Keratinocyte (primary cell): ENCODE results near the gene VPS35L. TPM values are rescaled to one million over a fixed set of nuclear protein-coding genes. Genes with fewer than 3 reads are reported as not detected.

Source experiments
- DNase-seq: peaks from one replicate; pipeline ENCODE4 v3.0.0-alpha.2; 2011; ENCODE audit warnings: low read depth, missing footprints, low spot score
- FAIRE-seq: peaks from 2 replicates; lab custom pipeline; 2011; peaks lifted over from hg19 to GRCh38; lab: Jason Lieb, UNC
- H2AFZ ChIP-seq: 2 replicates; pipeline ENCODE4 v1.6.0; 2012; ENCODE audit warnings: low read length, control low read depth, inconsistent platforms; ENCODE audit not compliant: control insufficient read depth
- H3K27ac ChIP-seq: 2 replicates; pipeline ENCODE4 v1.5.1; 2011; ENCODE audit warnings: low read length; ENCODE audit not compliant: control insufficient read depth, insufficient read depth
- H3K27me3 ChIP-seq: 3 replicates; pipeline ENCODE4 v1.6.0; 2011; ENCODE audit warnings: low read length; ENCODE audit not compliant: control insufficient read depth, insufficient read depth; ENCODE audit errors: extremely low read depth
- H3K36me3 ChIP-seq, 2 experiments: 2 replicates in 1 of 2; 3 replicates in 1 of 2; pipeline ENCODE4 v1.5.1; 2011; ENCODE audit warnings: low read length in 2 of 2, mild to moderate bottlenecking in 1 of 2; ENCODE audit not compliant: control insufficient read depth in 2 of 2, insufficient read depth in 2 of 2; ENCODE audit errors: extremely low read depth in 1 of 2
- H3K4me1 ChIP-seq: 3 replicates; pipeline ENCODE4 v1.5.1; 2011; ENCODE audit warnings: low read length; ENCODE audit not compliant: control insufficient read depth, insufficient read depth; ENCODE audit errors: extremely low read depth
- H3K4me2 ChIP-seq: 3 replicates; pipeline ENCODE4 v1.6.0; 2011; ENCODE audit warnings: low read depth, low read length; ENCODE audit not compliant: control insufficient read depth, insufficient read depth; ENCODE audit errors: extremely low read depth
- H3K4me3 ChIP-seq, 3 experiments: fragments of 200-600 bp in 1 of 3; sonication (generic) in 1 of 3; 2 replicates in 2 of 3; 3 replicates in 1 of 3; pipeline ENCODE4 v1.5.1; 2011 to 2016; ENCODE audit warnings: low read length in 3 of 3, mild to moderate bottlenecking in 3 of 3, control low read depth in 2 of 3, inconsistent platforms in 1 of 3, low read depth in 1 of 3, mixed read lengths in 1 of 3, mixed run types in 1 of 3, moderate library complexity in 1 of 3; ENCODE audit not compliant: control insufficient read depth in 2 of 3, insufficient read depth in 2 of 3; ENCODE audit errors: extremely low read depth in 1 of 3
- H3K79me2 ChIP-seq: 2 replicates; pipeline ENCODE4 v1.6.0; 2012; ENCODE audit warnings: low read length; ENCODE audit not compliant: control insufficient read depth, insufficient read depth
- H3K9ac ChIP-seq: 3 replicates; pipeline ENCODE4 v1.6.0; 2011; ENCODE audit warnings: low read length; ENCODE audit not compliant: control insufficient read depth, insufficient read depth; ENCODE audit errors: extremely low read depth
- H3K9me1 ChIP-seq: 3 replicates; pipeline ENCODE4 v1.6.0; 2011; ENCODE audit warnings: low read length; ENCODE audit not compliant: control insufficient read depth, insufficient read depth; ENCODE audit errors: extremely low read depth
- H3K9me3 ChIP-seq: 2 replicates; pipeline ENCODE4 v1.5.1; 2012; ENCODE audit warnings: low read depth, low read length; ENCODE audit not compliant: control insufficient read depth
- H4K20me1 ChIP-seq: 3 replicates; pipeline ENCODE4 v1.6.0; 2011; ENCODE audit warnings: low read length; ENCODE audit not compliant: control insufficient read depth, insufficient read depth; ENCODE audit errors: extremely low read depth
- CTCF ChIP-seq, 3 experiments: IDR thresholded peaks in 1 of 3; conservative IDR thresholded peaks in 1 of 3; optimal IDR thresholded peaks in 1 of 3; 2 replicates in 2 of 3; 3 replicates in 1 of 3; pipeline versions ENCODE3 to v1.5.1; 2011; ENCODE audit warnings: low read length in 3 of 3, mild to moderate bottlenecking in 3 of 3, moderate library complexity in 2 of 3, control low read depth in 1 of 3, inconsistent platforms in 1 of 3; ENCODE audit not compliant: insufficient read depth in 2 of 3; ENCODE audit errors: extremely low read depth in 1 of 3
- EZH2 ChIP-seq: IDR thresholded peaks from one replicate; pipeline ENCODE4 v1.6.1; 2012; ENCODE audit warnings: inconsistent platforms, mild to moderate bottlenecking, low read length, moderate library complexity
- dilution Hi-C: fragments of 300-500 bp; cut with MboI; formaldehyde crosslinking; loops from one replicate; pipeline ENCODE4 v1.7.0; 2020; ENCODE audit warnings: low sequenced_read_pairs; ENCODE audit not compliant: extremely low pct_ligation_motif_present
- polyA plus RNA-seq, 5 experiments: library from polyadenylated mRNA; depleted of rRNA in 3 of 5; stranded (reverse) in 3 of 5; stranded (forward) in 1 of 5; unstranded in 1 of 5; fragments of >200 nt; gene quantifications; 1 replicate in 1 of 5; 2 replicates in 3 of 5; 3 replicates in 1 of 5; pipeline versions ENCODE4 v1.2.1 to v1.2.3, GENCODE V29; 2011 to 2012; ENCODE audit warnings: missing spikeins in 2 of 5, low read depth in 1 of 5, low replicate concordance in 1 of 5

The VPS35L gene
- polyA plus RNA-seq, 1 donor (not counting 4 experiments of a cell fraction or from before 2014, with no cell fraction given) = 22.1 TPM

- Histone ChIP-seq H3K9ac (no peak overlapping the region), H3K27ac (no peak overlapping the region), H3K27me3 (no peaks in the 10 kb centered on the region), H3K79me2 (no peaks in the 10 kb centered on the region), H3K36me3 (peaks cover 1 to 11% of the 10 kb centered on the region in 2 experiments), H4K20me1 (no peaks in the 10 kb centered on the region), H3K9me1 (no peaks in the 10 kb centered on the region), H3K9me3 (no peaks in the 10 kb centered on the region), H3K4me1 (peaks cover 7% of the 10 kb centered on the region), H3K4me2 (no peak overlapping the region), H2AFZ (no peak overlapping the region), H3K4me3 (no peak overlapping the region)
- FAIRE-seq (no peak), DNase-seq (no peak)
- dilution Hi-C loops = no loop called here
- no peak for TF ChIP-seq EZH2
- TF ChIP-seq CTCF (optimal IDR thresholded peaks at IDR 0.05 in 1 of 3, IDR thresholded peaks at IDR 0.05 in 1 of 3, conservative IDR thresholded peaks at IDR 0.05 in 1 of 3; ENCODE audit: extremely low read depth in 1 of 3, insufficient read depth in 2 of 3, low read length in 3 of 3) = no peak
These were observed 44.6 kb downstream of the VPS35L start for GRCh38 chr16:19599968-19600716.

GRCh38 chr16:19601083-19601976, 45.8 kb downstream of the VPS35L start:
- H4K20me1 ChIP-seq = no peaks in the 10 kb centered on the region
- H3K9me1 ChIP-seq = no peaks in the 10 kb centered on the region
- no peaks in the 10 kb centered on the region for H3K9me3 ChIP-seq
- no peaks in the 10 kb centered on the region for H3K4me1 ChIP-seq
- no peak overlapping the region for H3K4me2 ChIP-seq
- no peaks in the 10 kb centered on the region for H3K27me3 ChIP-seq
- H2AFZ ChIP-seq = no peak overlapping the region
- H3K27ac ChIP-seq = no peak overlapping the region
- H3K9ac ChIP-seq = no peak overlapping the region
- FAIRE-seq = no peak
- peaks cover 1 to 11% of the 10 kb centered on the region in 2 experiments for H3K36me3 ChIP-seq
- dilution Hi-C loops = no loop called here
- TF ChIP-seq EZH2 (no peak), CTCF (optimal IDR thresholded peaks at IDR 0.05 in 1 of 3, IDR thresholded peaks at IDR 0.05 in 1 of 3, conservative IDR thresholded peaks at IDR 0.05 in 1 of 3; ENCODE audit: extremely low read depth in 1 of 3, insufficient read depth in 2 of 3, low read length in 3 of 3) (peak; percentile 42 to 50 (median 50))
- H3K4me3 ChIP-seq = no peak overlapping the region
- H3K79me2 ChIP-seq = no peaks in the 10 kb centered on the region
- no peak for DNase-seq
